Mesodermal cell (in vitro differentiated cells): ENCODE measurements around the gene KICS2.

Experiments
- H3K27ac ChIP-seq: 2 replicates; pipeline ENCODE4 v1.7.0; 2013; ENCODE audit warnings: mild to moderate bottlenecking, low read depth, low read length, moderate library complexity; ENCODE audit not compliant: severe bottlenecking
- H3K36me3 ChIP-seq: 2 replicates; pipeline ENCODE4 v1.7.1; 2013; ENCODE audit warnings: mild to moderate bottlenecking, low read length, moderate library complexity; ENCODE audit not compliant: control insufficient read depth, insufficient read depth
- H3K4me1 ChIP-seq: one replicate; pipeline ENCODE4 v1.7.1; 2013; ENCODE audit warnings: mild to moderate bottlenecking, low read length; ENCODE audit not compliant: insufficient read depth, control insufficient read depth, poor library complexity, severe bottlenecking
- H3K4me3 ChIP-seq: 2 replicates; pipeline ENCODE4 v1.7.0; 2013; ENCODE audit warnings: low read length, control low read depth, mild to moderate bottlenecking; ENCODE audit not compliant: insufficient read depth, poor library complexity, severe bottlenecking; ENCODE audit errors: extremely low read depth
- H3K9me3 ChIP-seq: 2 replicates; pipeline ENCODE4 v1.7.1; 2013; ENCODE audit warnings: mild to moderate bottlenecking, low read length, moderate library complexity; ENCODE audit not compliant: control insufficient read depth
- WGBS, 2 experiments: methylation state at CpG; one replicate each; pipeline ENCODE4 v1.1.5; 2013; ENCODE audit warnings: missing lambda C conversion rate in 2 of 2; ENCODE audit not compliant: insufficient coverage in 2 of 2; 5-methylcytosine and 5-hydroxymethylcytosine counted together

Gene KICS2

GRCh38 chr12:64177001-64177400 is 45.1 kb downstream of the KICS2 start:
- Histone ChIP-seq H3K9me3 (no peaks in the 10 kb centered on the region), H3K4me1 (peaks cover 36% of the 10 kb centered on the region), H3K27ac (no peak overlapping the region), H3K4me3 (no peak overlapping the region), H3K36me3 (no peaks in the 10 kb centered on the region)
- 93% methylated on average over 6 to 7 of the region's 7 CpGs for WGBS, 2 experiments

GRCh38 chr12:64175254-64175945 is 46.7 kb downstream of the KICS2 start:
- 84 to 89% methylated on average over 2 of the region's 2 CpGs for WGBS, 2 experiments
- Histone ChIP-seq H3K36me3 (no peaks in the 10 kb centered on the region), H3K4me1 (peaks cover 35% of the 10 kb centered on the region), H3K4me3 (no peak overlapping the region), H3K27ac (no peak overlapping the region), H3K9me3 (no peaks in the 10 kb centered on the region)

GRCh38 chr12:64173456-64173855 is 48.6 kb downstream of the KICS2 start:
- Histone ChIP-seq H3K4me3 (no peak overlapping the region), H3K27ac (no peak overlapping the region), H3K9me3 (no peaks in the 10 kb centered on the region), H3K36me3 (no peaks in the 10 kb centered on the region), H3K4me1 (peaks cover 29% of the 10 kb centered on the region)
- 83 to 92% methylated on average over 2 to 3 of the region's 3 CpGs for WGBS, 2 experiments
